RWPE1 (cell line): ENCODE measurements around the gene VSTM1.

ENCODE experiments used
- CTCF ChIA-PET: fragments of 350-600 bp; sonication (Branson Sonifier 250); formaldehyde crosslinking; extraction: SDS; loops from one replicate; lab custom pipeline; 2021; lab: Yijun Ruan, JAX
- POLR2A ChIA-PET: fragments of 400-600 bp; formaldehyde crosslinking; extraction: SDS; loops from one replicate; lab custom pipeline; 2020; ENCODE audit warnings: antibody characterized with exemption; ENCODE audit not compliant: low non-redundant PET; lab: Yijun Ruan, JAX
- DNase-seq: peaks from one replicate; pipeline ENCODE4 v3.0.0; 2012; ENCODE audit warnings: low spot score
- H3K27ac ChIP-seq: fragments of 450-650 bp; 2 replicates; pipeline ENCODE4 v1.5.1; 2017
- TF ChIP-seq, protein P1 (sequence below): fragments of 450-650 bp; conservative IDR thresholded peaks from 2 replicates; pipeline ENCODE4 v1.5.1; 2017; ENCODE audit warnings: low read depth, mild to moderate bottlenecking

The VSTM1 gene

DNA sequence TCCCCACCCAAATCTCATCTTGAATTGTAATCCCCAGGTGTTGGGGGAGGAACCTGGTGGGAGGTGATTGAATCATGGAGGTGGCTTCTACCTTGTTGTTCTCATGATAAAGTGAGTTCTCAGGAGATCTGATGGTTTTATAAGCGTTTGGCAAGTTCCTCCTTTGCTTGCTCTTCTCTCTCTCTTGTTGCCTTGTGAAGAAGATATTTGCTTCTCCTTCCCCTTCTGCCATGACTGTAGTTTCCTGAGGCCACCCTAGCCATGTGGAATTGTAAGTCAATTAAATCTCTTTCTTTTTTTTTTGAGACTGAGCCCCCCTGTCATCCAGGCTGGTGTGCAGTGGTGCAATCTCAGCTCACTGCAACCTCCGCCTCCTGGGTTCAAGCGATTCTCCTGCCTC, 34.4 kb downstream of the VSTM1 start:
- DNase-seq = no peak
- no peak overlapping the region for H3K27ac ChIP-seq
- CTCF ChIA-PET = interaction anchor here (0.6 to 1.6 kb wide), 9 partner anchors 8 to 236 kb away, joined by 3 to 18 read pairs (median 5); no protein-coding TSS in a partner anchor
- POLR2A ChIA-PET = interaction anchor here (0.7 kb wide), 1 partner anchor 234 kb away, joined by 4 read pairs; no protein-coding TSS in a partner anchor
- TF ChIP-seq, protein P1, sequence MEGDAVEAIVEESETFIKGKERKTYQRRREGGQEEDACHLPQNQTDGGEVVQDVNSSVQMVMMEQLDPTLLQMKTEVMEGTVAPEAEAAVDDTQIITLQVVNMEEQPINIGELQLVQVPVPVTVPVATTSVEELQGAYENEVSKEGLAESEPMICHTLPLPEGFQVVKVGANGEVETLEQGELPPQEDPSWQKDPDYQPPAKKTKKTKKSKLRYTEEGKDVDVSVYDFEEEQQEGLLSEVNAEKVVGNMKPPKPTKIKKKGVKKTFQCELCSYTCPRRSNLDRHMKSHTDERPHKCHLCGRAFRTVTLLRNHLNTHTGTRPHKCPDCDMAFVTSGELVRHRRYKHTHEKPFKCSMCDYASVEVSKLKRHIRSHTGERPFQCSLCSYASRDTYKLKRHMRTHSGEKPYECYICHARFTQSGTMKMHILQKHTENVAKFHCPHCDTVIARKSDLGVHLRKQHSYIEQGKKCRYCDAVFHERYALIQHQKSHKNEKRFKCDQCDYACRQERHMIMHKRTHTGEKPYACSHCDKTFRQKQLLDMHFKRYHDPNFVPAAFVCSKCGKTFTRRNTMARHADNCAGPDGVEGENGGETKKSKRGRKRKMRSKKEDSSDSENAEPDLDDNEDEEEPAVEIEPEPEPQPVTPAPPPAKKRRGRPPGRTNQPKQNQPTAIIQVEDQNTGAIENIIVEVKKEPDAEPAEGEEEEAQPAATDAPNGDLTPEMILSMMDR = no peak

DNA sequence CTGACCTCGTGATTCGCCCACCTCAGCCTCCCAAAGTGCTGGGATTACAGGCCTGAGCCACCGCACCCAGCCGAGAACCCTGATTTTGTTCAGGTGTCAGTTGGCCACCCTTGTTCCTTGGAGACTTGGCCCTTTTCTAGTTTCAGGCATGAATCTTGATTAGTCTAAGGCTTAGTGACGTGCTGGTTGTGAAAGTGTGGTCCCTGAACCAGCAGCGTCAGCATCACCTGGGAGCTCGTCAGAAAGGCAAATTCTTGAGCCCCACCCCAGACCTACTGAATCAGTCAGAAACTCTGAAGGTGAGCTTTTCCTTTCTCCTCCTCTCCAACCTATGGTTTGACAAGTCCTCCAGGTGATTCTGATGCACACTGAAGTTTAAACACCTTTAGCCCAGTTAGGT, 37.0 kb downstream of the VSTM1 start:
- ChIA-PET POLR2A (no interaction called here), CTCF (interaction anchor here (0.8 kb wide), 1 partner anchor 186 kb away, joined by 3 read pairs; no protein-coding TSS in a partner anchor)
- DNase-seq = no peak
- TF ChIP-seq, protein P1 = no peak
- H3K27ac ChIP-seq = no peak overlapping the region

DNA sequence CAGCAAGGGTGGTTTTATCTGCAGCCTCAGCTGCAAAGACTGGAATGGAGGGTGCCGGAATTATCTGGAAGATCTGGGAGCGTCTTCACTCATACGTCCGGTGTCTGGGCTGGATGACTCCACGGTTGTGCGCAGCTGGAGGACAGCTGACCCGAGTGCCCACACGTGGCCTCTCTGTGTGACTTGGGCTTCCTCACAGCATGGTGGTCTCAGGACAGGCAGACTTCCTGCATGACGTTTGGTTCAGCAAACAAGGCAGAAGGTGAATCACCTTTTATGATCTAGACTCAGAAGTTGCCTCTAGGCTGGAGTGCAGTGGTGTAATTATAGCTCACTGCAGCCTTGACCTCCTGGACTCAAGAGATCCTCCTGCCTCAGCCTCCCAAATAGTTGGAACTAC, 39.0 kb downstream of the VSTM1 start:
- H3K27ac ChIP-seq = no peak overlapping the region
- CTCF ChIA-PET = interaction anchor here (0.6 to 2.0 kb wide), 7 partner anchors 20 to 219 kb away, joined by 3 to 12 read pairs (median 4); no protein-coding TSS in a partner anchor
- DNase-seq = no peak
- POLR2A ChIA-PET = no interaction called here
- TF ChIP-seq, protein P1 = no peak

DNA sequence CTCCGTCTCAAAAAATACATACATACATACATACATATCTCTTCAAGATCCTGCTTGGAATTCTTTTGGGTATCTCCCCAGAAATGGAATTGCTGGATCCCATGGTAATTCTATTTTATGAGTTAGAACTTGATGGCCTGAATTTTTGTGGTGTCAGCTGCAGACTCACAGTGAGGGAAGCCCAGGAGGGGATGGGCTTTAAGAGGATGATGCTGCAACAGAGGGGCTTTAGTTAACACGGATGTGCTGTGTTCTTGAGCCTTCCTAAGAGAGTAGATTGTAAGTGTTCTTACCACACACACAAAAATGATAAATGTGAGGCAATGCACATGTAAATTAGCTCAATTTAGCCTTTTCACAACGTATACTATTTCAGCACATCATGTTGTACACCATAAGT, 40.5 kb downstream of the VSTM1 start:
- no peak overlapping the region for H3K27ac ChIP-seq
- TF ChIP-seq, protein P1 = no peak
- ChIA-PET CTCF (interaction anchor here (0.6 to 2.0 kb wide), 7 partner anchors 12 to 214 kb away, joined by 3 to 12 read pairs (median 8); no protein-coding TSS in a partner anchor), POLR2A (no interaction called here)
- DNase-seq = no peak

DNA sequence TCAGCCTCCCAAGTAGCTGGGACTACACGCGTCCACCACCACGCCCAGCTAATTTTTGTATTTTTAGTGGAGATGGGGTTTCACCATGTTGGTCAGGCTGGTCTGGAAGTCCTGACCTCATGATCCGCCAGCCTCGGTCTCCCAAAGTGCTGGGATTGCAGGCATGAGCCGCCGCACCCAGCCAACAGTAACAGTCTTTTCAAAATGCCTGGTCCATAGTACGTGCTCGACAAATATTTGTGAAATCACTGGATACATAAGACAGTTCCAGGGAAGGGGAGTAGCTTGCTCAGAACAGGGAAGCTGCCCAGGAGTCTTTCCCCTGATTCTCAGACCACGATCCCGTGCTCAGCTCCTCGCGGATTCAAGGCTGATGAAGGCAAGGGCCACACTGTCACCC, 41.8 kb downstream of the VSTM1 start:
- H3K27ac ChIP-seq = peak overlapping the region; percentile 92; the same call in 1 of the 2 replicates
- ChIA-PET CTCF (no interaction called here), POLR2A (no interaction called here)
- TF ChIP-seq, protein P1 = no peak
- DNase-seq = no peak

DNA sequence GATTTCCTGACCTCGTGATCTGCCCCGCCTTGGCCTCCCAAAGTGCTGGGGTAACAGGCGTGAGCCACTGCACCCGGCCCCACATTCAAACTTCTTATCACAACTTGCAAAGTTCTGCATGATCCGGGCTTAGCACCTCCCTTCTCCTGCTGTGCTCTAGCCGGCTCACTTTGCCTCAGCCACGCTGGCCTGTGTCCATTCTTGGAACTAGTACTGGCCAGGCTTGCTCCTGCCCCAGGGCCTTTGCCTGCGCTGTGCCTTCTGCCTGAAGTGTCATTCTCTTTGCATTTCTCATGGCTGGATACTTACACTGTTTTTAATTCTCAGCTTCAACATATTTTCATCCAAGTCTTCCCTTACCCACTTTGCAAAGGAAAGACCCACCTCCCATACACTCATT, 42.3 kb downstream of the VSTM1 start:
- POLR2A ChIA-PET = no interaction called here
- DNase-seq = no peak
- TF ChIP-seq, protein P1 = no peak
- CTCF ChIA-PET = no interaction called here
- peak overlapping the region; percentile 92 for H3K27ac ChIP-seq
